WTC11 (cell line): Measurements from ENCODE around the gene PTPMT1. TPM values are rescaled to one million over a fixed set of nuclear protein-coding genes. Genes with fewer than 3 reads are reported as not detected.
"Not testable (repeated sequence)": the region's sequence is repeated elsewhere in the genome, so short reads cannot be mapped to it uniquely, and the experiment has no call there.

Source experiments
- ATAC-seq: fragments of 200-7000 bp; cut with Tn5 transposase; 2 replicates; pipeline ENCODE4 v1.10.0; 2021; ENCODE audit warnings: mild to moderate bottlenecking, moderate library complexity
- CTCF ChIA-PET: fragments of 300-600 bp; sonication (Branson Sonifier 250); formaldehyde crosslinking; loops from one replicate; lab custom pipeline; 2021; ENCODE audit warnings: antibody characterized with exemption; lab: Charles Lee
- POLR2A ChIA-PET: fragments of 350-600 bp; sonication (Branson Sonifier 250); formaldehyde crosslinking; loops from one replicate; lab custom pipeline; 2021; ENCODE audit warnings: antibody characterized with exemption; lab: Charles Lee
- DNase-seq: peaks from one replicate; pipeline ENCODE4 v3.0.0; 2021; ENCODE audit warnings: low spot score
- H3K27ac Mint-ChIP-seq: 2 replicates; pipeline ENCODE4 v1.8.0; 2021; ENCODE audit warnings: mixed read lengths
- H3K27me3 Mint-ChIP-seq: 2 replicates; pipeline ENCODE4 v1.8.0; 2021; ENCODE audit warnings: low read depth, mild to moderate bottlenecking, moderate library complexity, mixed read lengths
- H3K36me3 Mint-ChIP-seq: 2 replicates; pipeline ENCODE4 v1.8.0; 2021; ENCODE audit warnings: mixed read lengths
- H3K4me1 Mint-ChIP-seq: 2 replicates; pipeline ENCODE4 v1.8.0; 2022; ENCODE audit warnings: mixed read lengths
- H3K4me3 Mint-ChIP-seq: 2 replicates; pipeline ENCODE4 v1.8.0; 2021; ENCODE audit warnings: mild to moderate bottlenecking, moderate library complexity, mixed read lengths
- H3K9me3 Mint-ChIP-seq: 2 replicates; pipeline ENCODE4 v1.8.0; 2021; ENCODE audit warnings: mixed read lengths
- ATF6 ChIP-seq: sonication (generic); formaldehyde crosslinking; IDR thresholded peaks from 2 replicates; pipeline ENCODE4 v1.8.1; 2023; ENCODE audit warnings: mild to moderate bottlenecking, missing genetic modification reagents
- CDX4 ChIP-seq: fragments of 250-450 bp; sonication (Bioruptor Pico); IDR thresholded peaks from 2 replicates; pipeline ENCODE4 v1.9.0; 2021; ENCODE audit warnings: moderate library complexity, mild to moderate bottlenecking, inconsistent platforms, borderline replicate concordance
- E2F1 ChIP-seq: sonication (generic); formaldehyde crosslinking; IDR thresholded peaks from 2 replicates; pipeline ENCODE4 v1.8.0; 2022; ENCODE audit warnings: mild to moderate bottlenecking, missing genetic modification reagents
- ETV6 ChIP-seq: sonication (generic); formaldehyde crosslinking; IDR thresholded peaks from 2 replicates; pipeline ENCODE4 v1.8.1; 2022; ENCODE audit warnings: mild to moderate bottlenecking, missing genetic modification reagents
- GABPB1 ChIP-seq: sonication (generic); formaldehyde crosslinking; IDR thresholded peaks from 2 replicates; pipeline ENCODE4 v1.8.1; 2023; ENCODE audit warnings: mild to moderate bottlenecking, missing genetic modification reagents
- GRHL2 ChIP-seq: fragments of 250-450 bp; sonication (Bioruptor Pico); IDR thresholded peaks from 2 replicates; pipeline ENCODE4 v1.8.0; 2022; ENCODE audit warnings: mild to moderate bottlenecking, moderate library complexity; ENCODE audit not compliant: insufficient replicate concordance, severe bottlenecking
- GTF2I ChIP-seq: fragments of 250-450 bp; sonication (Bioruptor Pico); conservative IDR thresholded peaks from 2 replicates; pipeline ENCODE4 v1.4.0; 2021; ENCODE audit warnings: mild to moderate bottlenecking
- MLX ChIP-seq: sonication (generic); formaldehyde crosslinking; IDR thresholded peaks from 2 replicates; pipeline ENCODE4 v1.8.1; 2023; ENCODE audit warnings: mild to moderate bottlenecking, missing genetic modification reagents, moderate library complexity
- NFYB ChIP-seq: sonication (generic); formaldehyde crosslinking; conservative IDR thresholded peaks from 2 replicates; pipeline ENCODE4 v1.8.0; 2022; ENCODE audit warnings: low read depth, missing genetic modification reagents
- NR1H2 ChIP-seq: sonication (generic); formaldehyde crosslinking; IDR thresholded peaks from 2 replicates; pipeline ENCODE4 v1.9.0; 2021; ENCODE audit warnings: mild to moderate bottlenecking, moderate library complexity, missing genetic modification reagents
- RELA ChIP-seq: sonication (generic); formaldehyde crosslinking; IDR thresholded peaks from 2 replicates; pipeline ENCODE4 v1.8.1; 2022; ENCODE audit warnings: missing genetic modification reagents, mild to moderate bottlenecking, borderline replicate concordance
- SOX15 ChIP-seq: fragments of 250-450 bp; sonication (Bioruptor Pico); IDR thresholded peaks from 2 replicates; pipeline ENCODE4 v1.9.0; 2021; ENCODE audit warnings: mild to moderate bottlenecking
- STAT6 ChIP-seq: sonication (generic); formaldehyde crosslinking; conservative IDR thresholded peaks from 2 replicates; pipeline ENCODE4 v1.8.1; 2023; ENCODE audit warnings: mild to moderate bottlenecking, low read depth, missing genetic modification reagents, moderate library complexity
- TCF7 ChIP-seq: sonication (generic); formaldehyde crosslinking; IDR thresholded peaks from 2 replicates; pipeline ENCODE4 v1.8.0; 2022; ENCODE audit warnings: mild to moderate bottlenecking, low read depth, missing genetic modification reagents, moderate library complexity
- ZMAT4 ChIP-seq: fragments of 250-450 bp; sonication (Bioruptor Pico); IDR thresholded peaks from 2 replicates; pipeline ENCODE4 v1.9.0; 2021; ENCODE audit warnings: mild to moderate bottlenecking
- ZNF423 ChIP-seq: fragments of 250-450 bp; sonication (Bioruptor Pico); IDR thresholded peaks from 2 replicates; pipeline ENCODE4 v2.1.2; 2022; ENCODE audit warnings: mild to moderate bottlenecking, moderate library complexity
- ZNF425 ChIP-seq: fragments of 250-450 bp; sonication (Bioruptor Pico); conservative IDR thresholded peaks from 2 replicates; pipeline ENCODE4 v1.9.0; 2021; ENCODE audit warnings: mild to moderate bottlenecking
- total RNA-seq: library from RNA; stranded (reverse); gene quantifications from 3 replicates; pipeline ENCODE4 v1.2.3, GENCODE V29; 2021

Gene PTPMT1
- total RNA-seq, 1 experiment from 2014 or later, result 49.5 TPM

GRCh38 chr11:47558695-47559094, 6.7 kb upstream of the PTPMT1 start:
- no peak overlapping the region for H3K4me3 Mint-ChIP-seq
- TF ChIP-seq CDX4 (CRISPR knock-in tag) (no peak), GRHL2 (CRISPR knock-in tag) (no peak), STAT6 (CRISPR knock-in tag) (no peak)
- TF ChIP-seq, all 79 proteins: peak for 0
- Mint-ChIP-seq H3K36me3 (no peaks in the 10 kb centered on the region), H3K9me3 (no peaks in the 10 kb centered on the region), H3K27me3 (no peaks in the 10 kb centered on the region), H3K27ac (no peak overlapping the region), H3K4me1 (peaks cover 7% of the 10 kb centered on the region)
- CTCF ChIA-PET, result no interaction called here
- DNase-seq (no peak), ATAC-seq (no peak)
- POLR2A ChIA-PET, result no interaction called here

GRCh38 chr11:47560426-47560825, 5.0 kb upstream of the PTPMT1 start:
- ATAC-seq (no peak), DNase-seq (no peak)
- POLR2A ChIA-PET, result no interaction called here
- no peak overlapping the region for H3K27ac Mint-ChIP-seq
- H3K27me3 Mint-ChIP-seq, result no peaks in the 10 kb centered on the region
- H3K4me3 Mint-ChIP-seq, result no peak overlapping the region
- H3K36me3 Mint-ChIP-seq, result no peaks in the 10 kb centered on the region
- peaks cover 4% of the 10 kb centered on the region for H3K4me1 Mint-ChIP-seq
- CTCF ChIA-PET, result no interaction called here
- no peaks in the 10 kb centered on the region for H3K9me3 Mint-ChIP-seq
- TF ChIP-seq ZNF425, result no peak
- no peak for TF ChIP-seq NFYB (CRISPR knock-in tag)
- TF ChIP-seq RELA, result no peak
- TF ChIP-seq ETV6 (CRISPR knock-in tag), result no peak
- no peak for TF ChIP-seq ZMAT4 (CRISPR knock-in tag)
- no peak for TF ChIP-seq E2F1
- TF ChIP-seq CDX4 (CRISPR knock-in tag), result no peak
- no peak for TF ChIP-seq MLX (CRISPR knock-in tag)
- TF ChIP-seq ATF6 (CRISPR knock-in tag), result no peak
- TF ChIP-seq ZNF423 (CRISPR knock-in tag), result no peak
- no peak for TF ChIP-seq TCF7 (CRISPR knock-in tag)
- TF ChIP-seq GABPB1 (CRISPR knock-in tag), result no peak
- TF ChIP-seq NR1H2 (CRISPR knock-in tag), result no peak
- TF ChIP-seq SOX15 (CRISPR knock-in tag), result no peak
- TF ChIP-seq GTF2I (CRISPR knock-in tag), result no peak
- TF ChIP-seq, all 79 proteins: peak for 0

GRCh38 chr11:47562393-47562792, 3.0 kb upstream of the PTPMT1 start:
- H3K36me3 Mint-ChIP-seq, DNase-seq, H3K27me3 Mint-ChIP-seq, H3K9me3 Mint-ChIP-seq, ATAC-seq, H3K4me3 Mint-ChIP-seq, H3K4me1 Mint-ChIP-seq, H3K27ac Mint-ChIP-seq: not testable (repeated sequence)
- ChIA-PET POLR2A (interaction anchor here (0.6 kb wide), 2 partner anchors 39 to 285 kb away, joined by 3 to 4 read pairs; no protein-coding TSS in a partner anchor), CTCF (interaction anchor here (0.8 kb wide), 1 partner anchor 9 kb away, joined by 4 read pairs; no protein-coding TSS in a partner anchor)

- H3K36me3 Mint-ChIP-seq, H3K27ac Mint-ChIP-seq, H3K9me3 Mint-ChIP-seq, ATAC-seq, DNase-seq, H3K27me3 Mint-ChIP-seq, H3K4me1 Mint-ChIP-seq: not testable (repeated sequence)
- ChIA-PET POLR2A (interaction anchor here (0.9 to 1.7 kb wide), 4 partner anchors 12 to 30 kb away, joined by 3 to 4 read pairs (median 3); partner anchors contain the start of genes C1QTNF4, KBTBD4 and NDUFS3), CTCF (interaction anchor here (1.3 to 2.1 kb wide), 2 partner anchors 11 to 12 kb away, joined by 3 to 13 read pairs; no protein-coding TSS in a partner anchor)
- H3K4me3 Mint-ChIP-seq, result peak overlapping the region; percentile 43
These were observed 1.0 kb upstream of the PTPMT1 start for GRCh38 chr11:47564366-47564765.
